Urinary bladder (tissue), 4 donors: ENCODE results near the gene OXSR1. TPM values are rescaled to one million over a fixed set of nuclear protein-coding genes. Genes with fewer than 3 reads are reported as not detected.
"Not testable (repeated sequence)": the region's sequence is repeated elsewhere in the genome, so short reads cannot be mapped to it uniquely, and the experiment has no call there.

Experiments used
- DNase-seq: peaks from one replicate; pipeline ENCODE4 v3.0.0-alpha.2; 2015; ENCODE audit errors: extremely low spot score
- H3K27ac ChIP-seq: one replicate; pipeline ENCODE4 v1.5.1; 2013; ENCODE audit warnings: low read depth, mild to moderate bottlenecking, moderate library complexity
- H3K36me3 ChIP-seq: one replicate; pipeline ENCODE4 v1.6.1; 2013; ENCODE audit warnings: mild to moderate bottlenecking, moderate library complexity; ENCODE audit not compliant: insufficient read depth
- H3K4me1 ChIP-seq: one replicate; pipeline ENCODE4 v1.6.1; 2013; ENCODE audit warnings: mild to moderate bottlenecking, moderate library complexity; ENCODE audit not compliant: insufficient read depth
- H3K4me3 ChIP-seq: one replicate; pipeline ENCODE4 v1.5.1; 2013; ENCODE audit warnings: low read depth, low read length
- WGBS: extraction: QIAGEN DNeasy Blood & Tissue Kit; methylation state at CpG from one replicate; pipeline ENCODE4 v1.1.7; 2013; 5-methylcytosine and 5-hydroxymethylcytosine counted together
- polyA plus RNA-seq: library from polyadenylated mRNA; stranded (reverse); fragments of 200-250 nt; gene quantifications from one replicate; pipeline ENCODE4 v1.2.3, GENCODE V29; 2013
- total RNA-seq: library from RNA; depleted of rRNA; stranded (reverse); fragments of >200 nt; gene quantifications from one replicate; pipeline ENCODE4 v1.2.3, GENCODE V29; 2014
- donor health status: healthy with polysubstance abuse.
- donor health status: healthy.

The OXSR1 gene
- total and polyA plus RNA-seq, 2 donors = 24.4 to 52.2 TPM

- not testable (repeated sequence) for H3K4me1 ChIP-seq, H3K36me3 ChIP-seq
- WGBS = 81% methylated on average over 10 of the region's 10 CpGs
Measured at GRCh38 chr3:38134517-38135143, 30.7 kb upstream of the OXSR1 start.

GRCh38 chr3:38135621-38136277 is 29.6 kb upstream of the OXSR1 start:
- not testable (repeated sequence) for H3K4me1 ChIP-seq, H3K36me3 ChIP-seq, H3K27ac ChIP-seq

More at GRCh38 chr3:38134517-38135143, 30.7 kb upstream of the OXSR1 start:
- H3K27ac ChIP-seq, H3K4me3 ChIP-seq, DNase-seq: not testable (repeated sequence)

GRCh38 chr3:38136393-38136776 is 29.0 kb upstream of the OXSR1 start:
- H3K27ac ChIP-seq = peak overlapping the region; percentile 42
- H3K36me3 ChIP-seq = no peaks in the 10 kb centered on the region
- no peaks in the 10 kb centered on the region for H3K4me1 ChIP-seq
- DNase-seq = no peak
- H3K4me3 ChIP-seq = peak overlapping the region; percentile 94
- WGBS = under 1% methylated on average over 20 of the region's 20 CpGs

More at GRCh38 chr3:38135621-38136277, 29.6 kb upstream of the OXSR1 start:
- not testable (repeated sequence) for DNase-seq
- peak overlapping the region; percentile 94 for H3K4me3 ChIP-seq
- WGBS = 51% methylated on average over 10 of the region's 10 CpGs

GRCh38 chr3:38136777-38137614 is 28.3 kb upstream of the OXSR1 start, which contains the start of gene ACAA1:
TSS of gene ACAA1 (minus strand) at chr3:38137127. CDS start at chr3:38137035, 92 bp downstream.
- WGBS = under 1% methylated on average over 66 of the region's 66 CpGs
- DNase-seq = peak; percentile 98
- H3K4me1 ChIP-seq = no peaks in the 10 kb centered on the region
- no peaks in the 10 kb centered on the region for H3K36me3 ChIP-seq
- peak within 1 kb of the TSS; percentile 86 for H3K27ac ChIP-seq
- H3K4me3 ChIP-seq = peak within 1 kb of the TSS; percentile 94

GRCh38 chr3:38137615-38138348 is 27.6 kb upstream of the OXSR1 start:
- 17% methylated on average over 22 of the region's 22 CpGs for WGBS
- H3K4me1 ChIP-seq = no peaks in the 10 kb centered on the region
- H3K27ac ChIP-seq = peak overlapping the region; percentile 86
- no peaks in the 10 kb centered on the region for H3K36me3 ChIP-seq
- DNase-seq = no peak
- peak overlapping the region; percentile 69 for H3K4me3 ChIP-seq

GRCh38 chr3:38138349-38139190 is 26.8 kb upstream of the OXSR1 start, which contains the start of gene MYD88:
TSS of gene MYD88 (plus strand) at chr3:38138661. CDS start at chr3:38138701, 40 bp downstream.
- Histone ChIP-seq H3K27ac (peak within 1 kb of the TSS; percentile 86), H3K4me3 (peak within 1 kb of the TSS; percentile 69), H3K36me3 (no peaks in the 10 kb centered on the region), H3K4me1 (no peaks in the 10 kb centered on the region)
- WGBS = under 1% methylated on average over 65 of the region's 65 CpGs
- DNase-seq = no peak

GRCh38 chr3:38139191-38139590 is 26.1 kb upstream of the OXSR1 start:
- WGBS = 14% methylated on average over 8 of the region's 8 CpGs
- Histone ChIP-seq H3K27ac (peak overlapping the region; percentile 86), H3K4me1 (no peaks in the 10 kb centered on the region), H3K36me3 (no peaks in the 10 kb centered on the region), H3K4me3 (peak overlapping the region; percentile 69)
- no peak for DNase-seq

- Histone ChIP-seq H3K36me3 (no peaks in the 10 kb centered on the region), H3K27ac (no peak overlapping the region), H3K4me3 (peak overlapping the region; percentile 69), H3K4me1 (no peaks in the 10 kb centered on the region)
- WGBS = 85% methylated on average over 7 of the region's 7 CpGs
- no peak for DNase-seq
Measured at GRCh38 chr3:38139652-38140051, 25.7 kb upstream of the OXSR1 start.

- Histone ChIP-seq H3K27ac (no peak overlapping the region), H3K4me3 (no peak overlapping the region), H3K4me1 (no peaks in the 10 kb centered on the region), H3K36me3 (no peaks in the 10 kb centered on the region)
- no peak for DNase-seq
- 97% methylated on average over 13 of the region's 13 CpGs for WGBS
Measured at GRCh38 chr3:38140326-38141172, 24.8 kb upstream of the OXSR1 start.

GRCh38 chr3:38141173-38141951 is 24.0 kb upstream of the OXSR1 start:
- Histone ChIP-seq H3K4me3 (no peak overlapping the region), H3K27ac (no peak overlapping the region), H3K4me1 (no peaks in the 10 kb centered on the region), H3K36me3 (no peaks in the 10 kb centered on the region)
- DNase-seq = no peak
- 94% methylated on average over 7 of the region's 7 CpGs for WGBS

GRCh38 chr3:38141952-38142273 is 23.4 kb upstream of the OXSR1 start:
- no peaks in the 10 kb centered on the region for H3K4me1 ChIP-seq
- no peak for DNase-seq
- 95% methylated on average over 2 of the region's 2 CpGs for WGBS
- H3K4me3 ChIP-seq = no peak overlapping the region
- no peak overlapping the region for H3K27ac ChIP-seq
- no peaks in the 10 kb centered on the region for H3K36me3 ChIP-seq
